ENCODE measurements around the gene ARL13A. TPM values are rescaled to one million over a fixed set of nuclear protein-coding genes. Genes with fewer than 3 reads are reported as not detected.
"Not testable (repeated sequence)": the region's sequence is repeated elsewhere in the genome, so short reads cannot be mapped to it uniquely, and the experiment has no call there.

Gene ARL13A
- 1 to 10 TPM in 1 of 5 donors, under 1 TPM in 4; 0.26 to 1.0 (median 0.36) TPM for polyA plus RNA-seq (ENCODE audit: insufficient read depth in 1 of 5, insufficient read length in 5 of 5, low replicate concordance in 1 of 5)
- long read RNA-seq, donor 1: 0 reads
- long read RNA-seq, donor 2: 0 reads
- long read RNA-seq, donor 3, partial matches to known transcripts: 16 of 16 reads
- long read RNA-seq, donor 3, other reads (novel, unspliced or antisense): 0 of 16 reads
- long read RNA-seq, donor 4: 0 reads
- long read RNA-seq, donor 5: 0 reads
- long read RNA-seq, donor 6: 0 reads
- long read RNA-seq, donor 7: 0 reads
- long read RNA-seq, donor 8: 0 reads

DNA sequence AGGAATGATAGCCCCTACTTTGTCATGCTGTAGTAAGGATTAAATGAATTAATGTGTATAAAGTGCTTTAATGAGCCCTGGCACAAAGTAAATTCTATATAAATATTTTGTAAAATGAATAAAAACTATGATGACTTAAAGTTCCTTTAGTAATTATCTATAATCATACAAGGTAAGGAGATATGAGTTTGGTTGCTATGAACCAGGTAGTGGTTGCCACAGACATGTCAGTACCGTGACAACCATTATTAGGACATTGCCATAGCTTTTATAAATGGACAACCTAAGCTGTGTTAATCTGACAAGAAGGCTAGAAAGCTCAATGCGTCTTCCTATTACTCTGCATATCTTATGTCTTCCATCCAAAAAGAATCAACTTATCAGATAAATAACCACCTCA lies at the start of gene ARL13A:
Gene ARL13A, plus strand, starts transcription at position 301 of the 400 bp plus-strand sequence. CDS start 3,982 bp downstream, outside the sequence.
- DNase-seq: no peak

DNA sequence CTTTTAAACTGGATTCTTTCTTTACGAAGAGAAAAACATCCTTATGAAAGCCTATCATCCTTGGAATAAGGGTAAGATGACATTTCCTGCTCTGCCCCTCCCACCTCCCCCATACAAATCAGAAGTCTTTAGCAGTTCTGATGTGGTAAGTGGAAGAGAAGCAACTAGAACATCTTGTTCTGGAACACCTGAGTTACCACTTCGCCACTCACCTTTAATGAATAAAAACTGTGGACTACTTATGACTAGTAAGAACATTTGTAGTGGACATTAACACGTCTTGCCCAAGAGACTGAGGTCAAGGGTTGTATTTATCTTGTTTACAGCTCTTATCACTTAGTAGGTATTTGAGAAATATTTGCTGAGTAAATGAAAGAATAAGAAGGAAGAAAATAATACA lies 45.1 kb upstream of the ARL13A start:
- DNase-seq: no peak

DNA sequence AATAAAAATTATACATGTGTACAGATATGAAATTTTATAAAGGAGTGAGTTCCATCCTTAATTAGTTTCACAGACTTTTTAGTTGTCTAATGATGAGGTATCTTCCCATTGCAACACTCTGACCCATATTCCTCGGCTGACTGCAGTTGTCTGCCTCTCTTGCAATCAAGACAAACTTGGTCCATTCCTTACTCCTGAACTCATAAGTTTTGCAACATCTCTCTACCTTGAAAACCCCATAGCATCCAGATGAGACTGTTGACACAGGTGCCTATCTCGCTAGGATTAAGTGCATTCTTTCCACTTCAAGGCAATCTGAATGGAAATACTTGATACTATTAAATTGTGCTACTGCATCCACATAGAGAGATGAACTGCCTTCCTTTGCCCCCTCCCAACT lies 43.1 kb upstream of the ARL13A start:
- DNase-seq: no peak

DNA sequence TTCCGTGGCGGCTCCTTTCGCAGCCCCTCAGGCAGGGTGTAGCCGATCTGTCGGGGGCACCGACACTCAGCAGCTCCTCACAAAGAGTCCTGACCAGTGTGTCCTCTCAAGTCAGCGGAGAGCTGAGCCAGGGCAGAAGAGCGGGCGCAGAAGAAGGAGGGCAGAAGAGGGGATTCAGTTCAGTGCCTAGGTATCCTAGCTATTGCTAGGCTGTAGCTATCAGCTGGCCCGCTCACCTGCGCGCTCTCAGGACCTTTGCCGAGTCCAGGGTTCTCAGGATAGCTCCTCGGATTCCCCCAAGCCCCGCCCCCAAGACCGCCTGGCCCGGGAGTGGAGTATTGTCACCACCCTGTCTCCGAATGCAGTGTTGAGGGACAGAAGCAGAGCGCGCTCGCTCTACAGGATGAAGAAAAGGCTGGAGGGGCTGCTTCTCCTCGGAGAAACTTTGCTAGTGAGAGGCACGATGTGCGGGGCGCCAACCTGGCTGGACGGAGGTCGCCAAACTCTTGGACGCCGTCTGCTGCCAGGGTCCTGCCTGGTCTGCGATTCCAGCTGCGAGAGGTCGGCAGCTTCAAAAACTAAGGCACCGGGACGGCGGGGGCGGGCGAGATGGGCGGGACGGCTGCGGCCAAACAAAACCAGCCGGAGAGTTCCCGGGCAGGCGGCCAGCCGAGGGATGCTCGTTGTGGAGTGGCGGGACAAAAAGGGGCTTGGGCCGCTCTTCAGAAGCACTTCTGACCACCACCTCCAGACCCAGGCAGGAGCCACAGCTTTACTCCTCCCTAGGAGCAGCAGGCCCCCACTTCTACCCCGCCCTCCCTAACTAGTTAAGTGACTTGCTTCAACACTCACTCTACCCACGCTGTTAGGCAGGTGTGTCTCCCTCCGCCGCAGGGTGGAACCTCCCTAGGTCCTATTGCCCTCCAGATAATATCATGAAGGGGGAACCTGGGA lies 40.6 kb upstream of the ARL13A start, which contains the start of gene XKRX:
Gene XKRX, minus strand, starts transcription at position 258 of the 954 bp plus-strand sequence. CDS start 613 bp downstream, outside the sequence.
- peak; percentile 42 for DNase-seq

DNA sequence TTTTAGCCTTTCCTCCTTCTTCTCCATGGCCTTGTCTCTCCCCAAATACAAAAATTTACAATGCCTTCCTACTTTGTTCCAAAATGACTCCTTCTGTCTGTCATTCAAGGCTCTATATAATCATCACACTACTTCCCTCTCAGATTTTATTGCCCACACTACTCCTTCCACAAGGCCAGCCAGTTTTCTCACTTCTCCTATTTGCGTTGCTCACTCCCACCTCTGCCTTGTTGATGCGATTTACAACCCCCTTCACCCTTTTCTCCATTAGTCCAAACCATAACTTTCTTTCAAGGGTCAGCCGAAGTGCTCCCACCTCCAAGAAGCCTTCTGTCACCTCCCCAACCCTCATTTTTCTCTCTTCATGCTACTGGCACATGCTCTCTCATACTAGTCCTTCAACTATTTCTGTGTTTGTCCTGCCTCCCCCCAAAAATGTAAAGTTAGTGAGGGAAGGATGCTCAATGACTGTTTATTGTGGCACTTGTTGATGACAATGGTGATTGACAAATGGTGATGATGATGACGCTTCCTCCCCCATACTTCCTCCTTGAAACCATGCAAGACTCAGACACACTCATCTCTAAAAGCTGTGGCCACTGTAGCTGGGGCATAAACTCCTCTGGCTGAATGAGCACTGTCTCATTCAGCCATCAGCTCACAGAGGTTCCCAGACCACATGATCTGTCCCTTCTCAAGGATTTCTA lies 38.1 kb upstream of the ARL13A start:
- no peak for DNase-seq

DNA sequence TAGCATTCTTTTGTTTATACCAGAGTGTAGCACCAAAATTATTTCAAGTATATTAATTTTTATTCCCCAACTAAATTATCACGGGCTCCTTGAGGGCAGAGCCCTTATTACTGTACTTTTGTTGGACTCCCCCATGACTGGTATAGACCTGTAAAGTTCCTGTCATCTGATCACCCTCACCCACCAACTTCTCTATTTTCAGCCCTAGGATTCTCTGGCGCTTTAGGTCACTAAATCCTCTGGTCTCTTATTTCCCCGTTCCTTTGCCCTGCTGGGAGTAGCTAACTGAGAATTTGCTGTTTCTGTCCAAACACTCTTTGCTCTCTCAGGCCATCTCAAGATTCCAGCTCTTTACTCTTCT lies 37.6 kb upstream of the ARL13A start:
- DNase-seq: no peak

DNA sequence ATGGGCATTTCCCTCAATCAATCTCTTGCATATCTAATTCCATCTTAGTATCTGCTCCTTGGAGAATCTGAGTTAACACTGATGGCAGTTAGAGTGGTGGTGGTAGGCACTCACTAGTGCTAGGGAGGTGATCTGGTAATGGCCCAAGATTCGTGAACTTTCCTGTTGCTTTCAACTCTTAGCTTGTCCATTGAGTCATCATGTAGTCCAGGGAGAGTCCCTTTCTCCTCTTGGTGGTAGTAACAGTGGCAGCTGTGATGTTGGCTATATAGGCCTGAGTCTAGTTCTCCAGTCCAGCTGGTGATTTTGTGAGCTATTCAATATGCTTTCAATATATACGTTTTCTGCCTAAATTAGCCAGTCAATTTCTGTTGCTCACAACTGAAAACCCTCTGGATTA lies 33.7 kb upstream of the ARL13A start:
- no peak for DNase-seq

DNA sequence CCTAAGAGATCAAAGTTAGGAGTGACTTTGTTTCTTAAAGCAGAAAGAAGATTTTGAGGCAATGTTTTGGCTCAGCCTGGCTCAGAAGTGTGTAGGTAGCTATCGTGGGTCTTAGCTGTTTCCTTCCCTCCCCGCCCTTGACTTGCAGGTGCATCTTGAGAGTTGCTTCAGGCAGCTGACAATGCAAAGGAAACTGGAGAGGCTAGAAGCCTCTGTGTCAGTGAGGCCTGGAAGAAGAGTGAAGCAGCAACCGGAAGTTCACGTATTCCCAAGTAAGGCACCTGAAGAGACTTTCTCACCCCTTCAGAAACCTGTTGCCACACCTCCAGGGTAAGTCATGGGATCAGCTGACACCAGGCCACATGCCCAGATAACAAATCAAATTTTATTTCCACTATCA lies 30.2 kb upstream of the ARL13A start:
- no peak for DNase-seq

DNA sequence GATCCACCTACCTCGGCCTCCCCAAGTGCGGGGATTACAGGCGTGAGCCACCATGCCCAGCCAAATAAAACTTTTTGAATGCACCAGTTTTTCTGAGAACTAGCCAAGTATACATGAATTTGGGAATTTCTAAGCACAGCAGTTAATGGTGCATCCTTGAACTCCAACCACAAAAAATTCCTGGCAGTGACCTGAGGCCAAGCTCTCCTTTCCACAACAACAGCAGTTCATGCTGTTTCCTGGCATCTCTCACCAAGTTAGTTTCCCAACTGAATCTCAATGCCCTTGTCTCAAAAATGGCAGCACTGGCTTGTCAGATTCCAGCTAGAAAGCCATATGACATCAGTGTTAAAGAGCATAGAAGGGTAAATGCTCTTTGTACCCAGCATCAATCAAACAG lies 24.9 kb upstream of the ARL13A start:
- no peak for DNase-seq

DNA sequence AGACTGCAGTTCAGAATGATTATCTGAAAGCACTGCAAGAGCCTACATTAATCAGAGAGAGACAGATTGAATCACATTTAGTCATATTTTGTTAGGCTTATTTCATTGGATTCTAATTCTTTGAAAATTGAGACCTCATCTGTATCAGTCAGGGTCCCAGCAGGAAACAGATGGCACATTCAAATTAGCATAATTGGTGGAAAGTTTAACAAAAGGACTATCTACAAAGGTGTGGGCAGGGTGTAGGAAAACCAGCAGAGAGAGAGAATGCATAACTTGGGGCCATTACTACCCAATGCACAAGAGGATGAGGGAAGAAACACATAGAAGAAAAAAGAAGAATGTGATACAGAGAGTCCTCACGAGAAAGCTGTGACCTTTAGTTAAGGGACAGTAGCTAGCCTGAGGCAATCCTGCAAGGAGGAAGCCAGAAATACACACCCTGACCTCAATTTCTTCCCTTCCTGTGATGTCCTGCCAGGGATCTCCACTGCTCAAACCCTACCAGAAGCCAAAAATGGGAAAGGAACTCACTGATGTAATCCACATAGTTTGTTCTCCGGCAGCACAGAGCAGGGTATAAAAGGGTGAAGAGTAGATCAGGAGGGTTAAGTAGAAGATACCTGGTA lies 23.1 kb upstream of the ARL13A start:
- DNase-seq: no peak

DNA sequence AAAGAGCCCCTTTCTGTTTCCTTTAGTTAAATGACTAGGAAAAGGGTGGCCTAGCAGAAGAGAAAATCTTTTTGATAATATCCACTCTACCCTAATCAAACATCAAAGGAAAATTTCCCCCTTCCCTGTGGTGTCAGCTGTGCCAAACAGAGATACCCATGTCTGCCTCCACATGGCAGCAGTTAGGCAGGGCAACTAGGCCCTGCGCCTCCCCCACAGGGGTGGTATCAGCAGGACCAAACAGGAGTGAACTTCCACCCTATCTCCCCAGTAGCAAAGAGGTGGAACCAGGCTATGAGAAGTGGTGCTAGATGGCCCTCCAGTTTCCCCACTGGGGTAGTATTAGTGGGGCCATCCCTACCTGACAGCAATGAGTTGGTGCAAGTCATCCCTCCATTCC lies 21.0 kb upstream of the ARL13A start:
- DNase-seq: no peak

DNA sequence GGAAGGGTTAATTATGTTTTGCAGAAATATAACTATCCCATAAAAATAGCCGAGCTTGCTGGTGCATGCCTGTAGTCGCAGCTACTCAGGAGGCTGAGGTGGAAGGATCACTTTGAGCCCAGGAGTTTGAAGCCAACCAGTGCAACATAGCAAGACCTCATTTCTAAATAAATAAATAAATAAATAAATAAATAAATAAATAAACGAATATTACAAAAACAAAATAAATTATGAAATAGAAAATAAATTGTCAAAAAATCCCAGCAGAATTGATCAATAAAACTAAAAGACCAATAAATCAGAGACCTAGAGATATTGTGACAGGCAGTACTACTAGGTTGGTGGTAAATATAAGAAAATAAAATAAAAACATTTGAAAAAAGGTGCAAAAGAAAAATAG lies 6.7 kb upstream of the ARL13A start:
- no peak for DNase-seq

DNA sequence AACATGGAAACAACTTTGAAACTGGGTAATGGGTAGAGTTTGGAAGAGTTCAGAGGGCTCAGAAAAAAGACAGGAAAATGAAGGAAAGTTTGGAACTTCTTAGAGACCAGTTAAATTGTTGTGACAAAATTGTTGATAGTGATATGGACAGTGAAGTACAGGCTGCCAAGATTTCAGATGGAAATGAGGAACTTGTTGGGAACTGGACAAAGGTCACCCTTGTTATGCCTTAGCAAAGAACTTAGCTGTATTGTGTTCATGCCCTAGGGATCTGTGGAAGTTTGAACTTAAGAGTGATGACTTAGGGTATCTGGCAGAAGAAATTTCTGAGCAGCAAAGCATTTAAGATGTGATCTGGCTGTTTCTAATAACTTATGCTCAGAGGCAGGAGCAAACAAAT lies 5.1 kb upstream of the ARL13A start:
- DNase-seq: no peak

DNA sequence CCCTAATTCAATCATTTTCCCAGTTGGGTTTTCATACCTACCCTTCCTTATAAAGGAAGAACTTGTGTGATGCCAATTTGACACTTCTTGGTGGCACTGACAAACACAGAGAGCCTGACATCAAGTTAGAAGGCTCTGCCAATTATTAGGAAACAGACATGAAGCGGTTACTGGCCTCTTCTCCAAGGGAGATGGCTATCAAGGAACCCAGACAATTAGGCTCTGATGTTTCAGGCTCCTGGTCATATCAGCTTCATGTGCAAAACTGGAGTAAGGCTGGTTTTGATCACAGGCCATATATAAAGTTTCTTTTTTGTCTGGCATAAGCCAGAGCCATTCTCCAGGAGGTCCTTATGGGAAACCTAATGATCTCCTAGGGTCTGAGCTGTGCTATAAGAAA lies 428 bp downstream of the ARL13A start:
- DNase-seq: no peak

DNA sequence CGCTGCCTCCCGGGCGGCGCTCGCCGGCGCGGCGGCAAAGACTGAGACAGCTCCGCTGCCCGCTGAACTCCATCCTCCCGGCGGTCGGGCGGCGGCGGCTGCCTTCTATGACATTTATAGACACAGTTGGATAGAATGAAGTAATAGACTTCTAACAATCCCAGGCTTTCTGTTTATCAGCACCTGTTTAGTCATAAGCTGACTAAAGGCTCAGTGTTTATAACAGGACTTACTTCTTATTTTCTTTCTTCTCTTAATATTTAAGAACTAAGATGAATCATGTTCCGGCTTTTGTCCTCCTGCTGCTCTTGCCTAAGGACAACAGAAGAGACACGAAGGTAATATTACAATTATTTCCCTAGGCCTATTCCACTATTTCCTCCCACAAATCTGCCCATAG lies 3.9 kb downstream of the ARL13A start:
- DNase-seq: no peak

DNA sequence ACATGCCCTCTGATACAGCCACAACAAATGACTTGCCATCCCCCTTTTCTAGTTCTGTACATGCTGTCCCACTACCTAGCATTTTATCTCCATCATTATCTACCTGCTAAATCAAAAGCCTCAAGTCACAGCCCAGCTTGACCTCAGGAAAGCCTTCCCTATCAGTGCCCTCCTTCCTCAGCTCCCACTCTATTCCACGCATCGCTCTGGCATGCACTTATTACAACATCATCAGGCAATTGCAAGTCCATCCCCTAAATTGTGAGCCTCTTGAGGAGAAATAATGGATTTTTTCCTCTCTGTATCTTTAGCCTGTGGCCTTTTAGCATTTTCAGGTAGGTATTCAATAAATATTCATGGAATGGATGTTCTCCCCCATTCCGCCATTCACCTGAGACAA lies 5.7 kb downstream of the ARL13A start:
- DNase-seq: no peak

DNA sequence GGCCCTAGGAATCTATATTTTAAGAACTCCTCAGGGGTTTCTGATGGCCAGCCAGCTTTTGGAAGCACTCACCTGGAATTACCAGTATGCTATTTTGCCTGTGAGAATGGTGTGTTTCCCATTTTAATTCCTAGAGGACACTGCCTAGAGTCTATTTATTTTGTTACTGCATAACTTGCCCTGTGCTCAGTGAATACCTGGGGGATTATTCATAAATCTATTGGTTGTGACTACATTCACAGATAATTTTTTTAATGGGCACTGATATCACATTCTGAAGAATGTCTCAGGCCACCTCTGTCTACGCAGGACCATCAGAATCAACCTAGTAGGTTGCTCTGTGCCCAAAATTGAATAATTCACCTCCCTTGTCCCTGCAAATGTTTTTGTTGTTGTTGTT lies 6.7 kb downstream of the ARL13A start:
- DNase-seq: no peak

DNA sequence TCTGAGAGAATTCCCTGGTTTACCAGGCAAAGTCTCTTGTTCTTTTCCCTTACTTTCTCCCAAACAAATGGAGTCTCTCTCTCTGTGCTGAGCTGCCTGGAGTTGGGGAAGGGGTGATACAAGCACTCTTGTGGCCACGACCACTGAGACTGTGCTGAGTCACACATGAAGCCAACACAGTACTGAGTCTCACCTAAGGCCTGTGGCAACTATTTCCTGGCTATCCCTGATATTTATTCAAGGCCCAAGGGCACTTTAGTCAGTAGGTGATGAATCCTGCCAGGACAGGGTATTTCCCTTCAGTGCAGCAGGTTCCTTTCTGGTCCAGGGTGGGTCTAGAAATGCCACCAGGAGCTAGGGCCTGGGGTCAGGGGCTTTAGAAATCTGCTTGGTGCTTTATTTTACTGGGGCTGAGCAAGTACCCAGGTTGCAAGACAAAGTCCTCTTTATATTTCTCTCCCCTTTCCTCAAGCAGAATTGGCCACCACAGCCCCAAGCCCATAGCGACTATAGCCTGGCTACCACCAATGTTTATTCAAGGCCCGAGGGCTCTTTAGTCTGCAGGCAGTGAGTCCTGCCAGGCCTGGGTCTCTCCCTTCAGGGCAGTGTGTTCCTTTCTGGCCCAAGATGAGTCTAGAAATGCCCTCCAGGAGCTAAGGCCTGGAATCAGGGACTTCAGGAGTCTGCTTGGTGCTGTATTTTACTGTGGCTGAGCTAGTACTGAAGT lies 10.5 kb downstream of the ARL13A start:
- no peak for DNase-seq

DNA sequence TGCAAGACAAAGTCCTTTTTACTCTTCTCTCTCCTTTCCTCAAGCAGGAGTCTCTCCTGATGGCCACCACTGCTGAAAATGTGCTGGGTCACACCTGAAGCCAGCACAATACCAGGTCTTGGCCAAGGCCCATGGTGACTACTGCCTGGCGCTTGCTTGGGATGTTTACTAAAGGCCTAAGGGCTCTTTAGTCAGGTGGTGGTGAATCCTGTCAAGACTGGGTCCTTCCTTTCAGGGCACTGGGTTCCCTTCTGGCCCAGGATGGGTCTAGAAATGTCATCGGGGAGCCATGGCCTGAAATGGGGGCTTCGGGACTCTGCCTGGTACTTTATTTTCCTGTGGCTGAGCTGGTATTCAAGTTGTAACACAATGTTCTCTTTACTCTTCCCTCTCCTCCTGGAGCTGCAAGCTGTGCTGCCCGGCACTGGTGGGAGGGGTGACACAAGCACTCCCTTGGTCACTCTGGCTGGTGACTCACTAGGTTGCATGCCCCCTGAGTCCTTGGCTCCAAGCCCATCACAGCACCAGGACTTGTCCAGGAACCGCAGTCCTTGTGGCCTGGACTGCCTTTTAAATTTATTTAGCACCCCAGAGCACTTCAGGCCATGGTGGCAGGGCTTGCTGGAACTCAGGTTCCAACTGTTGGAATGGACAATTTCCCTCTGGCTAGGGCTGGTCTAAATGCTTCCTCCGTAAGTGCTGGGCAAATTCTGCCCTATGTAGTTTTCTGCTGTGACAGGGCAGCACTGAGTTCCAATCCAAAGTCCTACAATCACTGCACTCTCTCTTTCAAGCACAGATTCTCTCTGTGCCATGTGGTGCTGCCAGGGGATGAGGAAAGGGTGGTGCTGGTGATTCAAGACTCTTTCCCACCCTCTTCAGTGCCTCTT lies 11.3 kb downstream of the ARL13A start:
- DNase-seq: no peak

DNA sequence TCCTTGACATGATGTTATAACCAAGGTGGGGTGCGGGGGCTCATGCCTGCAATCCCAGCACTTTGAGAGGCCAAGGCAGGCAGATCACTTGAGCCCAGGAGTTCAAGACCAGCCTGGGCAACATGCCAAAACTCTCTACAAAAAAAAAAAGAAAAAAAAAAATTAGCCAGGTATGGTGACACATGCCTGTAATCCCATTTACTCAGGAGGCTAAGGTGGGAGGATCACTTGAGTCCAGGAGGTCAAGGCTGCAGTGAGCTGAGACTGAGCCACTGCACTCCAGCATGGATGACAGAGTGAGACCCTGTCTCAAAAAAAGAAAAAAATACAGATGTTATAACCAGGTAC lies 12.0 kb downstream of the ARL13A start:
- not testable (repeated sequence) for DNase-seq
